Measurements from ENCODE around the gene FBXO40.

FBXO40 gene

DNA sequence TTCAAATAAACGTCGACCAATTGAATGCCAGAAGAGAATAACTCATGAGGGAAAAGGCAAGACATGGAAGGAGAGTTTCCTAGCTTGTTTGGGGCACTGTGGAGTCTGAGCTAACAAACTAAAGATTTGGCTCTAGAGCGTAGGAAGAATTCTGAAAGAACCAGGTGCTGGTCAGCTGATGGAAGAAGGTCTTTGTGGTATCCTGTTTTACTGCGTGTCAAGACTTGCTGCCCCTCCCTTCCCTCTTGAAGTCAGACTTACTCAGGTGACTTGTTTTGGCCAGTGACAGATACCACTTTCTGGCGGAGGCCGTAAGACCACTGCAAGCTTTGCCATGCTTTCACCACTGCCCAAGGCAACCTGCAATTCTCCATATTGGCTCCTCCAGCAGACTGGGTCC, 68.2 kb downstream of the FBXO40 start:
- in situ Hi-C loops (cut with MboI; ENCODE audit: low sequenced_read_pairs), result no loop called here

GRCh38 chr3:121662742-121663141, 69.6 kb downstream of the FBXO40 start:
- in situ Hi-C loops (cut with MboI; ENCODE audit: low sequenced_read_pairs), result no loop called here

DNA sequence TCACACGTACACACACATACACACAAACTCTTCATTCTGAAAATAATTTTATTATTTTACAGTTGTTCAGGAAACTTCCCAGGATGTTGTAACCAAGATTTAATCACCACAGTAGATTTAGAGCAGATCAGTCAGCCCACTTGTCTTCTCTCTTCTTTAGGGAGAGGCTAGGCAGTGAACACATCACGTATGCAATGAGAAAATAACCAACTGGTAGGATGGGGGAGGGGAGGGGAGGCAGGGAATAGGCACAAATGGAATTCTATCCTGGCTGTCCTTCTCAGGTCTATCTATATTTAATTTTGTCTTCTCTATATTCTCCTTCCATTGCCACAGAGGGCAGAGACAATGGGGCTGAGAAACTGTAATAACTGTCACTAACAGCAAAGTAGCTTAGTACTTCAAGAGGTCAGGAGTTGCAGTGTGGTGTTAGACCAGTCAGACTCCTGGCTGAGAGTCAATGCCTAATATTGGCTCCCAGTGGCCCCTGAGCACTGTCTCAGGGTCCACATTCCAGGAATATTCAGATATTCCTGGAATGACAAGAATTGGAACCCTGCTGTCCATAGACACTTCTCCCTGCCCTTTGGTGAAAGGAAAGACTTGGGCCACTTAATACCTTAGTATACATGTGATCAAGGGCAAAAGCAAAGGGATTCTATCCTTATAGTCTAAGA, 70.1 kb downstream of the FBXO40 start:
- in situ Hi-C loops (cut with MboI; ENCODE audit: low sequenced_read_pairs), result no loop called here

DNA sequence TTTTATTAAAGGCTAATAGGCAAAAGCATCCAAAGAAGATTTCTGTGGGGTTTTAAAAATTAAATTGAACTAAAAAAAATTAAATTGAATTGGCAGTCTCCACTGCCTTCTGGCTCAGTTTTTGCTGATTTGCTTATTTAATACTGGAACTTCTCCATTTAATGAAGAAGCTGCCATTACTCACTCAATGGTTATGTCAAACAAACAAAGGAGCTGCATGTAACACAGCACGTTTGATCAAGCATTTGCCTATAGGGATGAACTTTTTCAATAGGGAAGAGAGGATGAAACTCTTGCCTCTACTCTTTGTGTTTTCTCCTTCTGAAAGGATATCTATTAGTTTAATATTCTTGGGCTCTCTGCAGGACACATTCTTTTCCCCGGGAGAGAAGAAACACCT, 72.3 kb downstream of the FBXO40 start:
- in situ Hi-C loops (cut with MboI; ENCODE audit: low sequenced_read_pairs), result no loop called here

GRCh38 chr3:121667333-121667732, 74.2 kb downstream of the FBXO40 start:
- in situ Hi-C loops (cut with MboI; ENCODE audit: low sequenced_read_pairs), result no loop called here

DNA sequence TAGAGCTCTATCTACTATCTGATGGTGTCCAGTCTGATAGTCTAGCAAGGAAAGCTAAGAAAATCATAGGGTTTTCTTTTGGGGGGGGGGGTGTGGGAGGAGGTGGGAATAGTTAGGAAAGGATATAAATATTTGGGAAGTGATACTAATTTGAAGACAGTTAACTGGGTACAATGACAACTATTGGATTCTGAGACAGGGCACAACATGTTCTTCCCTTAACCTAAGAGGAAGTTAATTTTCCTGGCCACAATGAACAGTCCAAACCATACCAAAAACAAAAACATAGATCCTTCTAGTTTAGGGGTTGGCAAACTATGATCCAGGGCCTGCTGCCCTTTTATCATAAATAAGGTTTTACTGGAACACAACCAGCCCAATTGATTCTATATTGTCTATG, 77.5 kb downstream of the FBXO40 start:
- in situ Hi-C loops (cut with MboI; ENCODE audit: low sequenced_read_pairs), result no loop called here

GRCh38 chr3:121677141-121677540, 84.0 kb downstream of the FBXO40 start:
- in situ Hi-C loops (cut with MboI; ENCODE audit: low sequenced_read_pairs), result no loop called here
